IMR-90 (cell line): Measurements from ENCODE around the gene MANSC1. TPM values are rescaled to one million over a fixed set of nuclear protein-coding genes. Genes with fewer than 3 reads are reported as not detected.

Experiments used
- ATAC-seq: fragments of 200-7000 bp; cut with Tn5 transposase; 2 replicates; pipeline ENCODE4 v1.9.1; 2020; ENCODE audit warnings: low read depth, mild to moderate bottlenecking, moderate library complexity
- BruUV-seq: library from RNA; stranded (reverse); fragments of 400-500 nt; replicated peaks from 2 replicates; lab custom pipeline; 2021; lab: Mats Ljungman, UMichigan
- CTCF ChIA-PET: fragments of 300-600 bp; formaldehyde crosslinking; extraction: SDS; loops from one replicate; lab custom pipeline; 2021; ENCODE audit warnings: antibody characterized with exemption; lab: Yijun Ruan, JAX
- POLR2A ChIA-PET: fragments of 300-600 bp; sonication (Branson Sonifier 250); formaldehyde crosslinking; loops from one replicate; lab custom pipeline; 2022; ENCODE audit warnings: antibody characterized with exemption; ENCODE audit not compliant: unreplicated experiment; lab: Charles Lee
- DNase-seq: peaks from one replicate; pipeline ENCODE4 v3.0.0; 2013
- H2AFZ ChIP-seq: replicated peaks from 2 replicates; pipeline ENCODE3; 2013; ENCODE audit warnings: low read length, mild to moderate bottlenecking; ENCODE audit not compliant: poor library complexity
- H2AK5ac ChIP-seq: 2 replicates; pipeline ENCODE4 v1.6.1; 2013; ENCODE audit warnings: low read depth, low read length, inconsistent platforms
- H2AK9ac ChIP-seq: replicated peaks from 2 replicates; pipeline ENCODE3; 2013; ENCODE audit warnings: mild to moderate bottlenecking, low read depth, low read length, moderate library complexity; ENCODE audit not compliant: poor library complexity
- H2BK120ac ChIP-seq: 2 replicates; pipeline ENCODE4 v1.6.1; 2013; ENCODE audit warnings: low read depth, low read length, inconsistent platforms
- H2BK15ac ChIP-seq: 3 replicates; pipeline ENCODE4 v1.6.1; 2013; ENCODE audit warnings: low read depth, low read length, inconsistent platforms
- H2BK20ac ChIP-seq: 2 replicates; pipeline ENCODE4 v1.6.1; 2013; ENCODE audit warnings: low read depth, mild to moderate bottlenecking, inconsistent platforms, low read length, moderate library complexity
- H2BK5ac ChIP-seq: 2 replicates; pipeline ENCODE4 v1.6.1; 2013; ENCODE audit warnings: mild to moderate bottlenecking, low read depth, low read length, inconsistent platforms; ENCODE audit not compliant: poor library complexity, severe bottlenecking
- H3K14ac ChIP-seq: replicated peaks from 2 replicates; pipeline ENCODE4 v1.6.1; 2013; ENCODE audit warnings: low read depth, low read length, inconsistent platforms
- H3K18ac ChIP-seq: 2 replicates; pipeline ENCODE4 v1.6.1; 2013; ENCODE audit warnings: low read depth, low read length, control low read depth
- H3K23ac ChIP-seq: 2 replicates; pipeline ENCODE4 v1.6.1; 2013; ENCODE audit warnings: low read depth, low read length, inconsistent platforms
- H3K27ac ChIP-seq: 2 replicates; pipeline ENCODE4 v1.5.1; 2013; ENCODE audit warnings: mild to moderate bottlenecking, control low read depth, low read length; ENCODE audit not compliant: insufficient read depth
- H3K27me3 ChIP-seq: 2 replicates; pipeline ENCODE4 v1.6.1; 2013; ENCODE audit warnings: low read length; ENCODE audit not compliant: control insufficient read depth, insufficient read depth
- H3K36me3 ChIP-seq: 2 replicates; pipeline ENCODE4 v1.6.1; 2013; ENCODE audit warnings: low read length, mixed read lengths; ENCODE audit not compliant: control insufficient read depth, insufficient read depth
- H3K4ac ChIP-seq: 2 replicates; pipeline ENCODE4 v1.6.1; 2013; ENCODE audit warnings: low read depth, low read length, inconsistent platforms
- H3K4me1 ChIP-seq: 2 replicates; pipeline ENCODE4 v1.6.1; 2013; ENCODE audit warnings: low read length, mixed read lengths; ENCODE audit not compliant: control insufficient read depth, insufficient read depth
- H3K4me2 ChIP-seq: 2 replicates; pipeline ENCODE4 v1.6.1; 2013; ENCODE audit warnings: low read depth, mild to moderate bottlenecking, control low read depth, low read length, moderate library complexity
- H3K4me3 ChIP-seq: 2 replicates; pipeline ENCODE4 v1.5.1; 2013; ENCODE audit warnings: low read depth, mild to moderate bottlenecking, control low read depth, low read length, moderate library complexity; ENCODE audit not compliant: insufficient read depth
- H3K56ac ChIP-seq: 2 replicates; pipeline ENCODE4 v1.6.1; 2013; ENCODE audit warnings: low read length, inconsistent platforms; ENCODE audit not compliant: insufficient read depth; ENCODE audit errors: extremely low read depth
- H3K79me1 ChIP-seq, 2 experiments: 2 replicates each; pipeline ENCODE4 v1.6.1; 2013; ENCODE audit warnings: low read length in 2 of 2, inconsistent platforms in 1 of 2, low read depth in 1 of 2
- H3K9ac ChIP-seq: 2 replicates; pipeline ENCODE4 v1.6.1; 2013; ENCODE audit warnings: low read depth, low read length, control low read depth
- H3K9me1 ChIP-seq: 2 replicates; pipeline ENCODE4 v1.6.1; 2013; ENCODE audit warnings: low read length, inconsistent platforms; ENCODE audit not compliant: insufficient read depth
- H3K9me3 ChIP-seq: 2 replicates; pipeline ENCODE4 v1.6.1; 2013; ENCODE audit warnings: low read length; ENCODE audit not compliant: control insufficient read depth, insufficient read depth
- H4K20me1 ChIP-seq: 2 replicates; pipeline ENCODE4 v1.6.1; 2013; ENCODE audit warnings: low read length, inconsistent platforms; ENCODE audit not compliant: insufficient read depth
- H4K5ac ChIP-seq: 2 replicates; pipeline ENCODE4 v1.6.1; 2013; ENCODE audit warnings: mild to moderate bottlenecking, low read depth, low read length, control low read depth
- H4K8ac ChIP-seq, 2 experiments: 2 replicates each; pipeline ENCODE4 v1.6.1; 2013; ENCODE audit warnings: low read depth in 2 of 2, low read length in 2 of 2, control low read depth in 1 of 2, inconsistent platforms in 1 of 2
- H4K91ac ChIP-seq: 2 replicates; pipeline ENCODE4 v1.6.1; 2013; ENCODE audit warnings: low read depth, low read length, inconsistent platforms; ENCODE audit not compliant: insufficient read depth
- BHLHE40 ChIP-seq: fragments of 150-350 bp; IDR thresholded peaks from 2 replicates; pipeline ENCODE4 v1.6.1; 2016; ENCODE audit warnings: mild to moderate bottlenecking, low read depth, low read length
- CEBPB ChIP-seq: IDR thresholded peaks from 2 replicates; pipeline ENCODE4 v1.6.1; 2012; ENCODE audit warnings: low read depth, low read length, improper control_type of control experiment
- POLR2A ChIP-seq: IDR thresholded peaks from 2 replicates; pipeline ENCODE4 v1.6.1; 2012; ENCODE audit warnings: mild to moderate bottlenecking, low read depth, low read length
- RCOR1 ChIP-seq: IDR thresholded peaks from 2 replicates; pipeline ENCODE4 v1.6.1; 2012; ENCODE audit warnings: mild to moderate bottlenecking, low read length, improper control_type of control experiment; ENCODE audit not compliant: insufficient replicate concordance
- WGBS, 2 experiments: methylation state at CpG; one replicate each; pipeline versions ENCODE4 v1.1.5 to v1.1.7; 2013; ENCODE audit warnings: missing lambda C conversion rate in 2 of 2; ENCODE audit not compliant: insufficient read length in 1 of 2; ENCODE audit errors: extremely low coverage in 2 of 2; 5-methylcytosine and 5-hydroxymethylcytosine counted together
- dilution Hi-C: fragments of 300-500 bp; cut with HindIII; formaldehyde crosslinking; loops from one replicate; pipeline ENCODE4 v1.14.3; 2018; ENCODE audit warnings: low sequenced_read_pairs; ENCODE audit not compliant: unreplicated experiment
- in situ Hi-C: fragments of 300-500 bp; cut with MboI; formaldehyde crosslinking; loops from 3 replicates; pipeline ENCODE4 v1.14.3; 2019; ENCODE audit warnings: low sequenced_read_pairs, inconsistent platforms, mixed read lengths
- intact Hi-C: fragments of 100-400 bp; cut with micrococcal nuclease; formaldehyde crosslinking; loops from 2 replicates; pipeline ENCODE4 v1.10.0; 2022
- polyA plus RNA-seq, 3 experiments: library from polyadenylated mRNA; depleted of rRNA; stranded (reverse); fragments of >200 nt; gene quantifications; 2 replicates each; pipeline ENCODE4 v1.2.3, GENCODE V29; 2012; ENCODE audit warnings: low replicate concordance in 1 of 3
- total RNA-seq: library from RNA; depleted of rRNA; stranded (reverse); fragments of >200 nt; gene quantifications from 2 replicates; pipeline ENCODE4 v1.2.3, GENCODE V29; 2012
- TF ChIP-seq, protein P1 (sequence below): conservative IDR thresholded peaks from 2 replicates; pipeline ENCODE4 v1.5.1; 2012; ENCODE audit warnings: mild to moderate bottlenecking, low read depth, low read length, improper control_type of control experiment

The MANSC1 gene
- total and polyA plus RNA-seq, 2 of the 4 experiments (the other 2 are of a cell fraction): 1.1 to 2.2 TPM

DNA sequence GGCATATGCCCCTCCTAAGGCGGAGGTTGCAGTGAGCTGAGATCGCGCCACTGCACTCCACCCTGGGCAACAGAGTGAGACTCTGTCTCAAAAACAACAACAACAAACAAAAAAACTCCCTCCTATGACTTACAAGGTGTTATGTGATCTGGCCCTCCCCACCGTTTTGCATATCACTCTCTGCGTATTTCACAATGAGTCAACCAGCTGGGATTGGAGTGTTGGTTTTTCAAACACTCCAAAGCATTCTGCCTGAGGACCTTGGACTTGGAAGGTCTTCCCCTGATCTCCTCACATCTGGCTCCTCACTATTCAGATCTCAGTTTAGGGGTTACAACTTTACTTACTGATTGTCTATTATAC is 14.0 kb downstream of the MANSC1 start:
- H3K4me3 ChIP-seq: no peak overlapping the region
- ATAC-seq (no peak), DNase-seq (no peak)
- H3K23ac ChIP-seq: no peak overlapping the region
- H2BK120ac ChIP-seq: no peak overlapping the region
- H3K9me3 ChIP-seq: no peaks in the 10 kb centered on the region
- H3K18ac ChIP-seq: no peak overlapping the region
- no TSS peak for BruUV-seq
- H3K9me1 ChIP-seq: 0 out of 2 replicates have a peak, but pooled peaks cover 5% of the 10 kb centered on the region
- H4K91ac ChIP-seq: no peak overlapping the region
- no peak overlapping the region for H3K14ac ChIP-seq
- no peak overlapping the region for H3K56ac ChIP-seq
- 0 out of 2 replicates have a peak, but pooled peaks cover 2% of the 10 kb centered on the region for H3K27me3 ChIP-seq
- no peaks in the 10 kb centered on the region for H3K36me3 ChIP-seq
- H3K4me1 ChIP-seq: peaks cover 2% of the 10 kb centered on the region; the same call in 1 of the 2 replicates
- TF ChIP-seq RCOR1: no peak
- no peak for TF ChIP-seq BHLHE40
- no peak for TF ChIP-seq POLR2A
- 0 out of 2 replicates have a peak, but pooled peaks have one; percentile 37 for TF ChIP-seq CEBPB
- TF ChIP-seq, protein P1, sequence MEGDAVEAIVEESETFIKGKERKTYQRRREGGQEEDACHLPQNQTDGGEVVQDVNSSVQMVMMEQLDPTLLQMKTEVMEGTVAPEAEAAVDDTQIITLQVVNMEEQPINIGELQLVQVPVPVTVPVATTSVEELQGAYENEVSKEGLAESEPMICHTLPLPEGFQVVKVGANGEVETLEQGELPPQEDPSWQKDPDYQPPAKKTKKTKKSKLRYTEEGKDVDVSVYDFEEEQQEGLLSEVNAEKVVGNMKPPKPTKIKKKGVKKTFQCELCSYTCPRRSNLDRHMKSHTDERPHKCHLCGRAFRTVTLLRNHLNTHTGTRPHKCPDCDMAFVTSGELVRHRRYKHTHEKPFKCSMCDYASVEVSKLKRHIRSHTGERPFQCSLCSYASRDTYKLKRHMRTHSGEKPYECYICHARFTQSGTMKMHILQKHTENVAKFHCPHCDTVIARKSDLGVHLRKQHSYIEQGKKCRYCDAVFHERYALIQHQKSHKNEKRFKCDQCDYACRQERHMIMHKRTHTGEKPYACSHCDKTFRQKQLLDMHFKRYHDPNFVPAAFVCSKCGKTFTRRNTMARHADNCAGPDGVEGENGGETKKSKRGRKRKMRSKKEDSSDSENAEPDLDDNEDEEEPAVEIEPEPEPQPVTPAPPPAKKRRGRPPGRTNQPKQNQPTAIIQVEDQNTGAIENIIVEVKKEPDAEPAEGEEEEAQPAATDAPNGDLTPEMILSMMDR: no peak
- CTCF ChIA-PET: interaction anchor here (0.5 to 1.1 kb wide), 3 partner anchors 21 to 334 kb away, joined by 3 read pairs; partner anchors contain the start of gene BORCS5
- peaks cover 7% of the 10 kb centered on the region; the same call in 1 of the 2 replicates for H4K20me1 ChIP-seq
- no peak overlapping the region for H2BK15ac ChIP-seq
- H3K79me1 ChIP-seq: no peaks in the 10 kb centered on the region
- H3K27ac ChIP-seq: no peak overlapping the region
- H2AK5ac ChIP-seq: no peak overlapping the region
- no peak overlapping the region for H4K8ac ChIP-seq
- no peak overlapping the region for H3K4me2 ChIP-seq
- H2AFZ ChIP-seq: no peak overlapping the region
- no peak overlapping the region for H2BK20ac ChIP-seq
- H4K5ac ChIP-seq: no peak overlapping the region
- WGBS, 2 experiments: no CpG with 5 or more reads among the region's 5 CpGs
- no peak overlapping the region for H3K9ac ChIP-seq
- no peak overlapping the region for H3K4ac ChIP-seq
- H2BK5ac ChIP-seq: no peak overlapping the region
- H2AK9ac ChIP-seq: no peak overlapping the region
- in situ Hi-C loops (loop anchor here (10.0 kb wide), 1 partner anchor 251 kb away; no protein-coding TSS in a partner anchor), intact Hi-C loops (loop anchor here (10.0 kb wide), 1 partner anchor 681 kb away; no protein-coding TSS in a partner anchor), dilution Hi-C loops (no loop called here)
- POLR2A ChIA-PET: no interaction called here
